ENCODE measurements around the gene LDAH.

Gene LDAH

GRCh38 chr2:20728114-20728758 is 94.7 kb downstream of the LDAH start:
- Histone ChIP-seq H3K4me3 (ENCODE audit: severe bottlenecking) (no peak overlapping the region), H3K4me1 (ENCODE audit: insufficient read depth, poor library complexity, severe bottlenecking) (no peaks in the 10 kb centered on the region), H3K36me3 (ENCODE audit: low read depth) (0 out of 2 replicates have a peak, but pooled peaks cover 4% of the 10 kb centered on the region), H3K9me3 (ENCODE audit: severe bottlenecking) (no peaks in the 10 kb centered on the region), H3K27me3 (ENCODE audit: insufficient read depth, poor library complexity, severe bottlenecking) (no peaks in the 10 kb centered on the region), H3K27ac (ENCODE audit: poor library complexity, severe bottlenecking) (no peak overlapping the region)
- DNase-seq (ENCODE audit: low spot score) (no peak), ATAC-seq (ENCODE audit: low read depth) (peak; percentile 49; the same call in 2 of the 3 replicates)
- no peak for TF ChIP-seq CTCF (IDR thresholded peaks at IDR 0.05; ENCODE audit: poor library complexity, severe bottlenecking)

- H3K27ac ChIP-seq (ENCODE audit: poor library complexity, severe bottlenecking): no peak overlapping the region
- ATAC-seq (ENCODE audit: low read depth) (no peak), DNase-seq (ENCODE audit: low spot score) (no peak)
- H3K4me3 ChIP-seq (ENCODE audit: severe bottlenecking): no peak overlapping the region
- H3K36me3 ChIP-seq (ENCODE audit: low read depth): 0 out of 2 replicates have a peak, but pooled peaks cover 4% of the 10 kb centered on the region
- no peaks in the 10 kb centered on the region for H3K27me3 ChIP-seq (ENCODE audit: insufficient read depth, poor library complexity, severe bottlenecking)
- no peak for TF ChIP-seq CTCF (IDR thresholded peaks at IDR 0.05; ENCODE audit: poor library complexity, severe bottlenecking)
- no peaks in the 10 kb centered on the region for H3K9me3 ChIP-seq (ENCODE audit: severe bottlenecking)
- H3K4me1 ChIP-seq (ENCODE audit: insufficient read depth, poor library complexity, severe bottlenecking): no peaks in the 10 kb centered on the region
These were observed 96.0 kb downstream of the LDAH start for GRCh38 chr2:20726913-20727312.

GRCh38 chr2:20725782-20726181 is 97.1 kb downstream of the LDAH start:
- Histone ChIP-seq H3K4me3 (ENCODE audit: severe bottlenecking) (no peak overlapping the region), H3K9me3 (ENCODE audit: severe bottlenecking) (no peaks in the 10 kb centered on the region), H3K36me3 (ENCODE audit: low read depth) (0 out of 2 replicates have a peak, but pooled peaks cover 4% of the 10 kb centered on the region), H3K4me1 (ENCODE audit: insufficient read depth, poor library complexity, severe bottlenecking) (no peaks in the 10 kb centered on the region), H3K27ac (ENCODE audit: poor library complexity, severe bottlenecking) (no peak overlapping the region), H3K27me3 (ENCODE audit: insufficient read depth, poor library complexity, severe bottlenecking) (no peaks in the 10 kb centered on the region)
- ATAC-seq (ENCODE audit: low read depth): no peak
- TF ChIP-seq CTCF (IDR thresholded peaks at IDR 0.05; ENCODE audit: poor library complexity, severe bottlenecking): no peak
- DNase-seq (ENCODE audit: low spot score): no peak

GRCh38 chr2:20724500-20725053 is 98.3 kb downstream of the LDAH start:
- Histone ChIP-seq H3K9me3 (ENCODE audit: severe bottlenecking) (no peaks in the 10 kb centered on the region), H3K4me3 (ENCODE audit: severe bottlenecking) (no peak overlapping the region), H3K27ac (ENCODE audit: poor library complexity, severe bottlenecking) (no peak overlapping the region), H3K27me3 (ENCODE audit: insufficient read depth, poor library complexity, severe bottlenecking) (no peaks in the 10 kb centered on the region), H3K4me1 (ENCODE audit: insufficient read depth, poor library complexity, severe bottlenecking) (no peaks in the 10 kb centered on the region), H3K36me3 (ENCODE audit: low read depth) (0 out of 2 replicates have a peak, but pooled peaks cover 4% of the 10 kb centered on the region)
- no peak for ATAC-seq (ENCODE audit: low read depth)
- no peak for DNase-seq (ENCODE audit: low spot score)
- TF ChIP-seq CTCF (IDR thresholded peaks at IDR 0.05; ENCODE audit: poor library complexity, severe bottlenecking): no peak

GRCh38 chr2:20723543-20723942 is 99.4 kb downstream of the LDAH start:
- no peak overlapping the region for H3K27ac ChIP-seq (ENCODE audit: poor library complexity, severe bottlenecking)
- H3K27me3 ChIP-seq (ENCODE audit: insufficient read depth, poor library complexity, severe bottlenecking): no peaks in the 10 kb centered on the region
- H3K4me1 ChIP-seq (ENCODE audit: insufficient read depth, poor library complexity, severe bottlenecking): no peaks in the 10 kb centered on the region
- no peak for DNase-seq (ENCODE audit: low spot score)
- H3K9me3 ChIP-seq (ENCODE audit: severe bottlenecking): peaks cover 2% of the 10 kb centered on the region
- TF ChIP-seq CTCF (IDR thresholded peaks at IDR 0.05; ENCODE audit: poor library complexity, severe bottlenecking): no peak
- no peak overlapping the region for H3K4me3 ChIP-seq (ENCODE audit: severe bottlenecking)
- no peak for ATAC-seq (ENCODE audit: low read depth)
- 0 out of 2 replicates have a peak, but pooled peaks cover 4% of the 10 kb centered on the region for H3K36me3 ChIP-seq (ENCODE audit: low read depth)

All from RWPE2 (cell line).